Measurements from ENCODE around the gene JARID2.

JARID2 gene

DNA sequence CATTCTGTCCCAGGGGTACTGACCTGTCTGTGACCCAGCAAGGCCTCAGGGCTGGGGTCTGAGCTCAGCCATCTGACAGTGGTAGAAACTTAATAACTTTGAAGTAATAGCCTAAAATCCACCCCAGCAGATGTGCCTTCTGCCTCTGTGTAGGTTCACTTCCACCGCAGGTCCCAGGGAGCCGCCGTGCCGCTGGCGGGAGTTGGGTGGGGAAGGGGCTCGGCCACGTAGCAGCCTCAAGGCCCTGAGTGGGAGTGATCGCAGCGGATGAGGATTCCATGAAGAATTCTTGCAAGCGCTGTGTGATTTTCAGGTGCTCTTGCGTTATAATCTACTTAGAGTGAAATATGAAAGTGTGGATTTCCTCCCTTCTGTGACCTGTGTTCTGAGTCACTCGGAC lies 253.3 kb downstream of the JARID2 start:
- intact Hi-C loops (cut with DNase I; ENCODE audit: low total_unique reads) = loop anchor here (10.0 kb wide), 1 partner anchor 254 kb away; the partner anchor contains the start of gene JARID2
- H3K27me3 ChIP-seq = no peaks in the 10 kb centered on the region
- no peak overlapping the region for H3K27ac ChIP-seq
- H3K36me3 ChIP-seq = peaks cover 13 to 40% (median 22%) of the 10 kb centered on the region in 3 donors
- H3K4me1 ChIP-seq = peaks cover 0 to 35% (median 23%) of the 10 kb centered on the region in 4 donors
- TF ChIP-seq, protein P1, sequence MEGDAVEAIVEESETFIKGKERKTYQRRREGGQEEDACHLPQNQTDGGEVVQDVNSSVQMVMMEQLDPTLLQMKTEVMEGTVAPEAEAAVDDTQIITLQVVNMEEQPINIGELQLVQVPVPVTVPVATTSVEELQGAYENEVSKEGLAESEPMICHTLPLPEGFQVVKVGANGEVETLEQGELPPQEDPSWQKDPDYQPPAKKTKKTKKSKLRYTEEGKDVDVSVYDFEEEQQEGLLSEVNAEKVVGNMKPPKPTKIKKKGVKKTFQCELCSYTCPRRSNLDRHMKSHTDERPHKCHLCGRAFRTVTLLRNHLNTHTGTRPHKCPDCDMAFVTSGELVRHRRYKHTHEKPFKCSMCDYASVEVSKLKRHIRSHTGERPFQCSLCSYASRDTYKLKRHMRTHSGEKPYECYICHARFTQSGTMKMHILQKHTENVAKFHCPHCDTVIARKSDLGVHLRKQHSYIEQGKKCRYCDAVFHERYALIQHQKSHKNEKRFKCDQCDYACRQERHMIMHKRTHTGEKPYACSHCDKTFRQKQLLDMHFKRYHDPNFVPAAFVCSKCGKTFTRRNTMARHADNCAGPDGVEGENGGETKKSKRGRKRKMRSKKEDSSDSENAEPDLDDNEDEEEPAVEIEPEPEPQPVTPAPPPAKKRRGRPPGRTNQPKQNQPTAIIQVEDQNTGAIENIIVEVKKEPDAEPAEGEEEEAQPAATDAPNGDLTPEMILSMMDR (IDR thresholded peaks at IDR 0.05) = no peak
- H3K4me3 ChIP-seq = no peak overlapping the region
- no peaks in the 10 kb centered on the region for H3K9me3 ChIP-seq
- DNase-seq = no peak

DNA sequence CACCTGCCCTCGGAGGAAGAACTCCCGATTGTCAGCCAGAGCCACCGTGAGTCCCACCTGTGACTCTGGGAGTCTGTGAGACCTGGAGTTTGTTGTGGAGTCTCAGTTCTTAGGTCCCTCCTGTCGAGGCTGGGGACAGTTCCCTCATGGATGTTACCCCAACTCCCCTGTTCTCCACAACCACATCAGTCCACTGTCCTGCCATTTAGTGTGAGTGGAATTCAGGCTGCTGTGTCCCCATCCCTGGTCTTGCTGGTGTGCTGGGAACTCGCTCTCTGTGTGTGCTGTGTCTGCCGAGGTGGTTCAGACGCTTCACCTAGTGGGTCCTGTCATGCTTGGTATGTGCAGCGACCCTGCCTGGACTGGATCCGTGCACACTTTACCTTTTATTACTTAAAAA lies 253.7 kb downstream of the JARID2 start:
- Histone ChIP-seq H3K27me3 (no peaks in the 10 kb centered on the region), H3K4me1 (peaks cover 0 to 40% (median 26%) of the 10 kb centered on the region in 4 donors), H3K36me3 (peaks cover 13 to 40% (median 22%) of the 10 kb centered on the region in 3 donors), H3K9me3 (no peaks in the 10 kb centered on the region), H3K27ac (no peak overlapping the region), H3K4me3 (no peak overlapping the region)
- DNase-seq = peak in 1 of 2 donors; percentile 49
- intact Hi-C loops (cut with DNase I; ENCODE audit: low total_unique reads) = loop anchor here (10.0 kb wide), 1 partner anchor 255 kb away; the partner anchor contains the start of gene JARID2
- TF ChIP-seq, protein P1 (IDR thresholded peaks at IDR 0.05) = no peak

DNA sequence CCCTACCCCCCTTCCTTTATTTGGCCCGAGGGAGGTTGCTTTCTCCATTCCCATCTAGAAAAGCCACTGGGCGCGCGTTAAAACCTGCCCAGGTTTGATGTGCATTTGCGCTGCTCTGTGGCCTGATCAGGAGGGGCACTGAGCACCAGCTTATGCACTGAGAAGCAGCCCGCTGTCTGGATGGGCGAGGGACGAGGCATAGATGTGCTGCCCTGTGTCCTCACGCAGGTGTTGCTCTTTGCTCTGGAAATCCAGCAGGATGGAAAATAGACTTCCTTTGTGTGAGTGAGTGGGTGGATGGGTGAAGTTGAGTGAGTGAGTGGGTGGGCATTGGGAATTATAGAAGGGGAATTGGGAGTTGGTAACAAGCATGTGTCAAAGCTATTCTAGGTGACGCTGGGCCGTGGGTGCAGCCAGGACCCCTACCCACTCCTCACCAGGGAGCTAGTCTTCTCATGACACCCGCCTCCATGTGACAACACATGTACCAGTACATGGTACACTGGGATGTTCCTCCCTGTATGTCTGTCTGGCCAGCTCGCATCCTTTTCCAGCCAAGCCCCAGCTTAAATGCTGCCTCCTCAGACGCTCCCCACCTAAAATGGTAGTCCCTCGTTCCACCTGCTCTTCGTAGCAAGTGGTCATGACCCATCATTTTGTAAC lies 254.3 kb downstream of the JARID2 start:
- TF ChIP-seq, protein P1 (IDR thresholded peaks at IDR 0.05) = no peak
- peaks cover 0 to 45% (median 26%) of the 10 kb centered on the region in 4 donors for H3K4me1 ChIP-seq
- intact Hi-C loops (cut with DNase I; ENCODE audit: low total_unique reads) = loop anchor here (10.0 kb wide), 1 partner anchor 125 kb away; no protein-coding TSS in a partner anchor
- no peak overlapping the region for H3K4me3 ChIP-seq
- H3K27me3 ChIP-seq = no peaks in the 10 kb centered on the region
- H3K36me3 ChIP-seq = peaks cover 13 to 40% (median 22%) of the 10 kb centered on the region in 3 donors
- DNase-seq = peak in 1 of 2 donors; percentile 33
- no peak overlapping the region for H3K27ac ChIP-seq
- H3K9me3 ChIP-seq = no peaks in the 10 kb centered on the region

DNA sequence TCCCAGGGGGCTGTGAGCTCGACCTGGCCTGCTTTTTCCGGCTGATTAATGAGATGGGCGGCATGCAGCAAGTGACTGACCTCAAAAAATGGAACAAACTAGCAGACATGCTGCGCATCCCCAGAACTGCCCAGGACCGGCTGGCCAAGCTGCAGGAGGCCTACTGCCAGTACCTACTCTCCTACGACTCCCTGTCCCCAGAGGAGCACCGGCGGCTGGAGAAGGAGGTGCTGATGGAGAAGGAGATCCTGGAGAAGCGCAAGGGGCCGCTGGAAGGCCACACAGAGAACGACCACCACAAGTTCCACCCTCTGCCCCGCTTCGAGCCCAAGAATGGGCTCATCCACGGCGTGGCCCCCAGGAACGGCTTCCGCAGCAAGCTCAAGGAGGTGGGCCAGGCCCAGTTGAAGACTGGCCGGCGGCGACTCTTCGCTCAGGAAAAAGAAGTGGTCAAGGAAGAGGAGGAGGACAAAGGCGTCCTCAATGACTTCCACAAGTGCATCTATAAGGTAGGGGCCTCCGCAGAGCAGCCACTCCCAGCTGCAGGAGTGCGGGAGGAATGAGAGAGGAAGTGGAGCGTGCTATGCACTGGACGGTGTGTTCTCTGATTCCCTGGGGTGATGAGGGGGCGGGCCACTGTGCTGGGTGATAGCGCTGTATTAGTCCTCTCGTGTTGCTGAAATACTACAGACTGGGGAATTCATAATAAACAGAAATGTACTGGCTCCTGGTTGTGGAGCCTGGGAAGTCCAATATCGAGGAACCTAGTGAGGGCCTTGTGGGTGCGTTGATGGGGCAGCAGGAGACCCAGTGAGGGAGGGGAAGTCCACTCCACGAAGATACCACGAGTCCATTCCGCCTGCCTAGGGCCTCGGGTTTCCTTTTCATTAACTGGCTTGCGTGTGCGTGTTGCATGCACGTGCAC lies 255.3 kb downstream of the JARID2 start:
- H3K27ac ChIP-seq = no peak overlapping the region

More for the DNA sequence above, 255.3 kb downstream of the JARID2 start:
- Histone ChIP-seq H3K36me3 (peaks cover 12 to 35% (median 20%) of the 10 kb centered on the region in 3 donors), H3K27me3 (no peaks in the 10 kb centered on the region), H3K4me3 (no peak overlapping the region), H3K4me1 (peaks cover 3 to 40% (median 23%) of the 10 kb centered on the region in 4 donors), H3K9me3 (no peaks in the 10 kb centered on the region)
- TF ChIP-seq, protein P1 (IDR thresholded peaks at IDR 0.05) = no peak
- DNase-seq = peak in 1 of 2 donors; percentile 56
- intact Hi-C loops (cut with DNase I; ENCODE audit: low total_unique reads) = loop anchor here (10.0 kb wide), 1 partner anchor 124 kb away; no protein-coding TSS in a partner anchor

Measured in tibial artery (tissue), 4 donors.